Cortex of kidney (tissue), 1 donor: ENCODE measurements around the gene SLC15A4.
"Not testable (repeated sequence)": the region's sequence is repeated elsewhere in the genome, so short reads cannot be mapped to it uniquely, and the experiment has no call there.

Experiments
- DNase-seq: peaks from one replicate; lab custom pipeline; 2025; lab: John Stamatoyannopoulos, UW

The SLC15A4 gene

GRCh38 chr12:128814411-128815261 is 9.1 kb downstream of the SLC15A4 start:
- no peak for DNase-seq

- DNase-seq = no peak
These were observed 9.9 kb downstream of the SLC15A4 start for GRCh38 chr12:128813883-128814282.

- DNase-seq = no peak
These were observed 10.4 kb downstream of the SLC15A4 start for GRCh38 chr12:128813392-128813791.

- DNase-seq = no peak
These were observed 12.0 kb downstream of the SLC15A4 start for GRCh38 chr12:128811806-128812205.

- no peak for DNase-seq
These were observed 13.3 kb downstream of the SLC15A4 start for GRCh38 chr12:128810182-128811127.

- DNase-seq = no peak
These were observed 15.1 kb downstream of the SLC15A4 start for GRCh38 chr12:128808651-128809050.

- DNase-seq = no peak
These were observed 16.5 kb downstream of the SLC15A4 start for GRCh38 chr12:128807161-128807724.

GRCh38 chr12:128806573-128806972 is 17.2 kb downstream of the SLC15A4 start:
- DNase-seq = no peak

- DNase-seq = not testable (repeated sequence)
These were observed 18.4 kb downstream of the SLC15A4 start for GRCh38 chr12:128805406-128805805.

- DNase-seq = no peak
These were observed 19.0 kb downstream of the SLC15A4 start for GRCh38 chr12:128804762-128805161.

GRCh38 chr12:128803788-128804187 is 20.0 kb downstream of the SLC15A4 start:
- DNase-seq = no peak

- DNase-seq = no peak
These were observed 21.0 kb downstream of the SLC15A4 start for GRCh38 chr12:128802756-128803155.

- DNase-seq = no peak
These were observed 21.8 kb downstream of the SLC15A4 start for GRCh38 chr12:128801879-128802391.

GRCh38 chr12:128800606-128801005 is 23.2 kb downstream of the SLC15A4 start:
- DNase-seq = no peak

- no peak for DNase-seq
These were observed 25.0 kb downstream of the SLC15A4 start for GRCh38 chr12:128798571-128799341.

- DNase-seq = no peak
These were observed 26.3 kb downstream of the SLC15A4 start for GRCh38 chr12:128797119-128798118.

GRCh38 chr12:128796439-128797118 is 27.2 kb downstream of the SLC15A4 start:
- DNase-seq = no peak

- no peak for DNase-seq
These were observed 28.0 kb downstream of the SLC15A4 start for GRCh38 chr12:128795530-128796361.
